WTC11 (cell line): ENCODE measurements around the gene GSC2. TPM values are rescaled to one million over a fixed set of nuclear protein-coding genes. Genes with fewer than 3 reads are reported as not detected.

Source experiments
- ATAC-seq: fragments of 200-7000 bp; cut with Tn5 transposase; 2 replicates; pipeline ENCODE4 v1.10.0; 2021; ENCODE audit warnings: mild to moderate bottlenecking, moderate library complexity
- CTCF ChIA-PET: fragments of 300-600 bp; sonication (Branson Sonifier 250); formaldehyde crosslinking; loops from one replicate; lab custom pipeline; 2021; ENCODE audit warnings: antibody characterized with exemption; lab: Charles Lee
- POLR2A ChIA-PET: fragments of 350-600 bp; sonication (Branson Sonifier 250); formaldehyde crosslinking; loops from one replicate; lab custom pipeline; 2021; ENCODE audit warnings: antibody characterized with exemption; lab: Charles Lee
- DNase-seq: peaks from one replicate; pipeline ENCODE4 v3.0.0; 2021; ENCODE audit warnings: low spot score
- H3K27ac Mint-ChIP-seq: 2 replicates; pipeline ENCODE4 v1.8.0; 2021; ENCODE audit warnings: mixed read lengths
- H3K27me3 Mint-ChIP-seq: 2 replicates; pipeline ENCODE4 v1.8.0; 2021; ENCODE audit warnings: low read depth, mild to moderate bottlenecking, moderate library complexity, mixed read lengths
- H3K36me3 Mint-ChIP-seq: 2 replicates; pipeline ENCODE4 v1.8.0; 2021; ENCODE audit warnings: mixed read lengths
- H3K4me1 Mint-ChIP-seq: 2 replicates; pipeline ENCODE4 v1.8.0; 2022; ENCODE audit warnings: mixed read lengths
- H3K4me3 Mint-ChIP-seq: 2 replicates; pipeline ENCODE4 v1.8.0; 2021; ENCODE audit warnings: mild to moderate bottlenecking, moderate library complexity, mixed read lengths
- H3K9me3 Mint-ChIP-seq: 2 replicates; pipeline ENCODE4 v1.8.0; 2021; ENCODE audit warnings: mixed read lengths
- CTCF ChIP-seq: fragments of 200-600 bp; IDR thresholded peaks from 2 replicates; pipeline ENCODE4 v1.8.0; 2022; ENCODE audit warnings: antibody characterized with exemption
- ETV6 ChIP-seq: sonication (generic); formaldehyde crosslinking; IDR thresholded peaks from 2 replicates; pipeline ENCODE4 v1.8.1; 2022; ENCODE audit warnings: mild to moderate bottlenecking, missing genetic modification reagents
- IRF1 ChIP-seq: sonication (generic); formaldehyde crosslinking; IDR thresholded peaks from 2 replicates; pipeline ENCODE4 v1.8.0; 2023; ENCODE audit warnings: missing genetic modification reagents
- NFATC4 ChIP-seq: fragments of 250-450 bp; sonication (Bioruptor Pico); IDR thresholded peaks from 2 replicates; pipeline ENCODE4 v1.9.0; 2021; ENCODE audit warnings: mild to moderate bottlenecking
- NFE2L1 ChIP-seq: sonication (generic); formaldehyde crosslinking; IDR thresholded peaks from 2 replicates; pipeline ENCODE4 v1.8.1; 2023; ENCODE audit warnings: missing genetic modification reagents
- PRDM15 ChIP-seq: sonication (generic); formaldehyde crosslinking; IDR thresholded peaks from 2 replicates; pipeline ENCODE4 v1.8.0; 2022; ENCODE audit warnings: missing genetic modification reagents
- SMAD3 ChIP-seq: sonication (generic); formaldehyde crosslinking; IDR thresholded peaks from 2 replicates; pipeline ENCODE4 v1.8.0; 2022; ENCODE audit warnings: missing genetic modification reagents, mild to moderate bottlenecking, borderline replicate concordance
- TCF7 ChIP-seq: sonication (generic); formaldehyde crosslinking; IDR thresholded peaks from 2 replicates; pipeline ENCODE4 v1.8.0; 2022; ENCODE audit warnings: mild to moderate bottlenecking, low read depth, missing genetic modification reagents, moderate library complexity
- USF1 ChIP-seq: sonication (generic); formaldehyde crosslinking; IDR thresholded peaks from 2 replicates; pipeline ENCODE4 v1.8.0; 2022; ENCODE audit warnings: mild to moderate bottlenecking, missing genetic modification reagents
- USF2 ChIP-seq: sonication (generic); formaldehyde crosslinking; IDR thresholded peaks from 2 replicates; pipeline ENCODE4 v1.8.1; 2023; ENCODE audit warnings: mild to moderate bottlenecking, missing genetic modification reagents, moderate library complexity
- ZBTB43 ChIP-seq: sonication (generic); formaldehyde crosslinking; IDR thresholded peaks from 2 replicates; pipeline ENCODE4 v1.8.1; 2023; ENCODE audit warnings: mild to moderate bottlenecking, missing genetic modification reagents
- ZNF121 ChIP-seq: sonication (generic); formaldehyde crosslinking; IDR thresholded peaks from 2 replicates; pipeline ENCODE4 v1.8.0; 2023; ENCODE audit warnings: missing genetic modification reagents
- ZNF263 ChIP-seq: sonication (generic); formaldehyde crosslinking; IDR thresholded peaks from 2 replicates; pipeline ENCODE4 v1.8.1; 2022; ENCODE audit warnings: low read depth, mild to moderate bottlenecking, moderate library complexity, missing genetic modification reagents
- ZNF396 ChIP-seq: fragments of 250-450 bp; sonication (Bioruptor Pico); IDR thresholded peaks from 2 replicates; pipeline ENCODE4 v1.8.0; 2021; ENCODE audit warnings: mild to moderate bottlenecking, moderate library complexity, borderline replicate concordance
- ZNF532 ChIP-seq: fragments of 250-450 bp; sonication (Bioruptor Pico); IDR thresholded peaks from 2 replicates; pipeline ENCODE4 v1.9.0; 2021; ENCODE audit warnings: mild to moderate bottlenecking, borderline replicate concordance
- total RNA-seq: library from RNA; stranded (reverse); gene quantifications from 3 replicates; pipeline ENCODE4 v1.2.3, GENCODE V29; 2021

The GSC2 gene
- total RNA-seq, 1 experiment from 2014 or later, result 0.68 TPM

- TF ChIP-seq ZNF532 (no peak), IRF1 (no peak), ZNF396 (CRISPR knock-in tag) (no peak)
Measured at GRCh38 chr22:19176732-19177131, 26.6 kb upstream of the GSC2 start (continued).

- Mint-ChIP-seq H3K36me3 (no peaks in the 10 kb centered on the region; the same call in 1 of the 2 replicates), H3K4me3 (peak overlapping the region; percentile 74), H3K4me1 (peaks cover 45% of the 10 kb centered on the region), H3K9me3 (no peaks in the 10 kb centered on the region), H3K27me3 (no peaks in the 10 kb centered on the region; the same call in 1 of the 2 replicates), H3K27ac (peak overlapping the region; percentile 84)
- ChIA-PET POLR2A (no interaction called here), CTCF (interaction anchor here (0.6 kb wide), 1 partner anchor 142 kb away, joined by 4 read pairs; no protein-coding TSS in a partner anchor)
- TF ChIP-seq NFE2L1 (no peak), PRDM15 (peak; percentile 63)
- ATAC-seq (no peak), DNase-seq (peak; percentile 35)
Measured at GRCh38 chr22:19176175-19176643, 26.1 kb upstream of the GSC2 start.

GRCh38 chr22:19175602-19176174 lies 25.6 kb upstream of the GSC2 start:
- ChIA-PET POLR2A (no interaction called here), CTCF (interaction anchor here (2.5 kb wide), 1 partner anchor 31 kb away, joined by 9 read pairs; the partner anchor contains the start of gene ESS2)
- no peak for DNase-seq
- no peak for ATAC-seq
- H3K27me3 Mint-ChIP-seq, result peaks cover 3% of the 10 kb centered on the region
- no peaks in the 10 kb centered on the region; the same call in 1 of the 2 replicates for H3K36me3 Mint-ChIP-seq
- H3K9me3 Mint-ChIP-seq, result no peaks in the 10 kb centered on the region
- peak overlapping the region; percentile 31; the same call in 1 of the 2 replicates for H3K4me3 Mint-ChIP-seq
- peaks cover 48% of the 10 kb centered on the region for H3K4me1 Mint-ChIP-seq
- H3K27ac Mint-ChIP-seq, result peak overlapping the region; percentile 84
- TF ChIP-seq USF2 (CRISPR knock-in tag) (no peak), NFATC4 (CRISPR knock-in tag) (no peak), SMAD3 (CRISPR knock-in tag) (no peak), ZBTB43 (CRISPR knock-in tag) (0 out of 2 replicates have a peak, but pooled peaks have one; percentile 42), IRF1 (peak; percentile 73; the same call in 1 of the 2 replicates), TCF7 (CRISPR knock-in tag) (0 out of 2 replicates have a peak, but pooled peaks have one; percentile 47), ZNF263 (CRISPR knock-in tag) (no peak), ETV6 (CRISPR knock-in tag) (0 out of 2 replicates have a peak, but pooled peaks have one; percentile 15), ZNF121 (CRISPR knock-in tag) (no peak), CTCF (no peak), USF1 (CRISPR knock-in tag) (peak; percentile 33; the same call in 1 of the 2 replicates)
